ENCODE results near the gene PGAM5.

DNA sequence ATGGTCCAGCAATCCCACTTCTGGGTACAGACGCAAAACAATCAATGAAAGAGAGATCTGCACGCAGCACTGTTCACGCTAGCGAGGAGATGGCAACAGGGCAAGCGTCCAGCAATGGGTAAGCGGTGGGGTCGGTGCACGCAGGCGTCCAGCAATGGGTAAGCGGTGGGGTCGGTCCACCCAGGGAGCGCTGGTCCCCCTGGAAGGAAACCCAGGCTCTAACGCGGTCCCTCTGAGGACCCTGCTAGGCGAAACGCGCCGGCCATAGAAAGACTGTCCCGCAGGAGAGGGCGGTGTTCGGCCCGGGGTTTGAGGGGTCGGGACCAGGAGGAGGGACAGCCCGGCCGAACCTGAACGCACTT lies 618 bp upstream of the PGAM5 start:
- TF ChIP-seq POLR2A (IDR thresholded peaks at IDR 0.05), result no peak
- TF ChIP-seq, protein P1, sequence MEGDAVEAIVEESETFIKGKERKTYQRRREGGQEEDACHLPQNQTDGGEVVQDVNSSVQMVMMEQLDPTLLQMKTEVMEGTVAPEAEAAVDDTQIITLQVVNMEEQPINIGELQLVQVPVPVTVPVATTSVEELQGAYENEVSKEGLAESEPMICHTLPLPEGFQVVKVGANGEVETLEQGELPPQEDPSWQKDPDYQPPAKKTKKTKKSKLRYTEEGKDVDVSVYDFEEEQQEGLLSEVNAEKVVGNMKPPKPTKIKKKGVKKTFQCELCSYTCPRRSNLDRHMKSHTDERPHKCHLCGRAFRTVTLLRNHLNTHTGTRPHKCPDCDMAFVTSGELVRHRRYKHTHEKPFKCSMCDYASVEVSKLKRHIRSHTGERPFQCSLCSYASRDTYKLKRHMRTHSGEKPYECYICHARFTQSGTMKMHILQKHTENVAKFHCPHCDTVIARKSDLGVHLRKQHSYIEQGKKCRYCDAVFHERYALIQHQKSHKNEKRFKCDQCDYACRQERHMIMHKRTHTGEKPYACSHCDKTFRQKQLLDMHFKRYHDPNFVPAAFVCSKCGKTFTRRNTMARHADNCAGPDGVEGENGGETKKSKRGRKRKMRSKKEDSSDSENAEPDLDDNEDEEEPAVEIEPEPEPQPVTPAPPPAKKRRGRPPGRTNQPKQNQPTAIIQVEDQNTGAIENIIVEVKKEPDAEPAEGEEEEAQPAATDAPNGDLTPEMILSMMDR (IDR thresholded peaks at IDR 0.05), result no peak
